NCI-H2227 treated with DMSO at 0.1 percent for 48 hours (cell line): Measurements from ENCODE around the gene MKS1.

ENCODE experiments used
- DNase-seq: peaks from one replicate; lab custom pipeline; 2025; lab: John Stamatoyannopoulos, UW

MKS1 gene

GRCh38 chr17:58161566-58161965 is 57.5 kb downstream of the MKS1 start:
- DNase-seq: no peak

DNA sequence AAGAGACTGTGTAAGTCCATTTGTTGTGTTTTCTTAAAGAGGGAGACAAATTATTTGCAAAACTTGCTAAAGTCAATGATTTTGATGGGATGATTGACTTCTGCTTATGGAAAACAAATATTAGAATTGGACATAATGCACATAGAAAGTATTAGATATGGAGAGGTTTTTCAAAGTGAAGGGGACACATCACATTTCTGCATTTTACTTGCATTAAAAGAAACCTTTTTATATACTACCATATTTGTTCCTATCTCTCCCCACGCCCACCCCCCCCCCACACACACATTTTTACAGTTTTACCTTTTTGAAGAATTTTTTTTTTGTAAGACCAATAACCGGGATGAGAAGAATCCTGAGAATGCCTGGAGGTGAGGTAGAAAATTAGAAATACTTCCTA is 60.9 kb downstream of the MKS1 start:
- no peak for DNase-seq

DNA sequence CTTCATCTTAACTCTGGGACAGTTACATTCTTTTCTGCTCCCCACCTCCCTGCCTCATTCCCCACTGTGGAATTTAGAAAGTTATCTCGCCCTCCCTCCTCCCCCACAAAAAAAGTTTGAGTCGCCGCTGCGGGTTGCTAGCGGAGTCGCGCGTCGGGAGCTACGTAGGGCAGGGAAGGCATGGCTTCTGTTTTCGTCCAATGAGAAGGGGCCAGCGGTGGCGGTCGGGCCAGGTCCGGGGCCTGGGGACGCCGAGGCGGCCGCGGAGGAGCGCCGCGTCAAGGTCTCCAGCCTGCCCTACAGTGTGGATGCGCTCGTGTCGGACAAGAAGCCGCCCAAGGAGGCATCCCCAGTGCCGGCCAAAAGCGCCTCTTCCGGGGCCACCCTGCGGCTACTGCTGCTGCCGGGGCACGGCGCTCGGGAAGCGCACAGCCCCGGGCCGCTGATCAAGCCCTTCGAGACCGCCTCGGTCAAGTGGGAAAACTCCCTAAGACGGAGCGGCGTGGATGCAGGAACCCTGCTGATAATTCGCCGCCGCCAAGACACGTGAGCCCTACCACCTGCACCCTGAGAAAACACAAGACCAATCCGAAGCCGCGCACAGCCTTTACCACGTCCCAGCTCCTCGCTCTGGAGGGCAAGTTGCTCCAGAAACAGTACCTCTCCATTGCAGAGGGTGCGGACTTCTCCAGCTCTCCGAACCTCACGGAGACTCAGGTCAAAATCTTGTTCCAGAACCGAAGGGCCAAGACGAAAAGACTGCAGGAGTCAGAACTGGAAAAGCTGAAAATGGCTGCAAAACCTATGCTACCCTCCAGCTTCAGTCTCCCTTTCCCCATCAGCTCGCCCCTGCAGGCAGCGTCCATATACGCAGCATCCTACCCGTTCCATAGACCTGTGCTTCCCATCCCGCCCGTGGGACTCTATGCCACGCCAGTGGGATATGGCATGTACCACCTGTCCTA is 61.9 kb downstream of the MKS1 start:
- DNase-seq: peak; percentile 59
